PC-9 (cell line): ENCODE measurements around the gene GFER. TPM values are rescaled to one million over a fixed set of nuclear protein-coding genes. Genes with fewer than 3 reads are reported as not detected.

ENCODE experiments used
- BruUV-seq: library from RNA; stranded (reverse); fragments of 400-500 nt; replicated peaks from 2 replicates; lab custom pipeline; 2021; lab: Mats Ljungman, UMichigan
- CTCF ChIA-PET: fragments of 300-600 bp; sonication (Branson Sonifier 250); formaldehyde crosslinking; loops from one replicate; lab custom pipeline; 2022; ENCODE audit warnings: antibody characterized with exemption; lab: Charles Lee
- POLR2A ChIA-PET: fragments of 300-600 bp; sonication (Branson Sonifier 250); formaldehyde crosslinking; loops from one replicate; lab custom pipeline; 2022; ENCODE audit warnings: antibody characterized with exemption; ENCODE audit not compliant: unreplicated experiment; lab: Charles Lee
- DNase-seq, 2 experiments: peaks; one replicate each; pipeline versions ENCODE4 v3.0.0 to v3.0.0-alpha.2; 2015 to 2022; ENCODE audit warnings: mixed read lengths in 1 of 2
- H2AFZ ChIP-seq: fragments of 200-600 bp; sonication (generic); 2 replicates; pipeline ENCODE4 v1.8.1; 2017; ENCODE audit warnings: antibody characterized with exemption
- H3F3A ChIP-seq: fragments of 200-600 bp; sonication (generic); 2 replicates; pipeline ENCODE4 v1.8.1; 2017; ENCODE audit warnings: antibody characterized with exemption, mild to moderate bottlenecking, low read depth; ENCODE audit not compliant: insufficient read depth
- H3K27ac ChIP-seq: fragments of 200-600 bp; sonication (generic); 2 replicates; pipeline ENCODE4 v1.6.1; 2016; ENCODE audit warnings: mixed run types
- H3K27me3 ChIP-seq: fragments of 200-600 bp; sonication (generic); 2 replicates; pipeline ENCODE4 v1.6.1; 2016; ENCODE audit warnings: low read depth, mixed run types; ENCODE audit not compliant: insufficient read depth
- H3K36me3 ChIP-seq: fragments of 200-600 bp; sonication (generic); 2 replicates; pipeline ENCODE4 v1.6.1; 2016; ENCODE audit warnings: low read depth, mixed run types
- H3K4me1 ChIP-seq: fragments of 200-600 bp; sonication (generic); replicated peaks from 2 replicates; pipeline ENCODE4 v1.6.1; 2016; ENCODE audit warnings: mixed run types; ENCODE audit not compliant: insufficient read depth
- H3K4me2 ChIP-seq: fragments of 200-600 bp; sonication (generic); 2 replicates; pipeline ENCODE4 v1.6.1; 2017; ENCODE audit warnings: mixed run types
- H3K4me3 ChIP-seq: fragments of 200-600 bp; sonication (generic); 2 replicates; pipeline ENCODE4 v1.6.1; 2016; ENCODE audit warnings: mixed run types
- H3K79me2 ChIP-seq: fragments of 200-600 bp; sonication (generic); 2 replicates; pipeline ENCODE4 v1.6.1; 2017; ENCODE audit warnings: low read depth, mixed run types
- H3K9me2 ChIP-seq: fragments of 200-600 bp; sonication (generic); 2 replicates; pipeline ENCODE4 v1.8.1; 2017; ENCODE audit warnings: mild to moderate bottlenecking; ENCODE audit not compliant: insufficient read depth
- H3K9me3 ChIP-seq: fragments of 200-600 bp; sonication (generic); 2 replicates; pipeline ENCODE4 v1.8.1; 2016; ENCODE audit warnings: low read depth; ENCODE audit not compliant: insufficient read depth
- H4K20me1 ChIP-seq: fragments of 200-600 bp; sonication (generic); 2 replicates; pipeline ENCODE4 v1.8.1; 2017; ENCODE audit not compliant: insufficient read depth
- CTCF ChIP-seq: fragments of 200-600 bp; sonication (generic); conservative IDR thresholded peaks from 2 replicates; pipeline ENCODE4 v1.6.1; 2017; ENCODE audit warnings: mixed run types, antibody characterized with exemption, mild to moderate bottlenecking, moderate library complexity
- EZH2 ChIP-seq: fragments of 200-600 bp; sonication (generic); IDR thresholded peaks from 2 replicates; pipeline ENCODE4 v1.8.0; 2017; ENCODE audit warnings: antibody characterized with exemption, low read depth
- intact Hi-C: fragments of 100-400 bp; cut with micrococcal nuclease; formaldehyde crosslinking; loops from one replicate; pipeline ENCODE4 v1.10.0; 2022; ENCODE audit not compliant: unreplicated experiment
- total RNA-seq: library from RNA; stranded (reverse); gene quantifications from 2 replicates; pipeline ENCODE4 v1.2.3, GENCODE V29; 2021

The GFER gene
- total RNA-seq, 1 experiment from 2014 or later: 59.7 TPM

GRCh38 chr16:2003231-2003826 lies 19.3 kb downstream of the GFER start:
- no TSS peak for BruUV-seq
- Histone ChIP-seq H3K79me2 (peaks cover 50% of the 10 kb centered on the region), H4K20me1 (peaks cover 46% of the 10 kb centered on the region), H3K9me3 (no peaks in the 10 kb centered on the region), H3K4me2 (no peak overlapping the region), H2AFZ (no peak overlapping the region), H3F3A (peaks cover 7% of the 10 kb centered on the region; the same call in 1 of the 2 replicates), H3K4me3 (no peak overlapping the region), H3K36me3 (0 out of 2 replicates have a peak, but pooled peaks cover 5% of the 10 kb centered on the region), H3K27ac (no peak overlapping the region), H3K9me2 (no peaks in the 10 kb centered on the region), H3K4me1 (peaks cover 12% of the 10 kb centered on the region), H3K27me3 (no peaks in the 10 kb centered on the region)
- DNase-seq: no peak
- POLR2A ChIA-PET: interaction anchor here (0.6 kb wide), 1 partner anchor 137 kb away, joined by 12 read pairs; no protein-coding TSS in a partner anchor
- CTCF ChIA-PET: interaction anchor here (0.5 to 1.4 kb wide), 2 partner anchors 137 to 217 kb away, joined by 3 to 6 read pairs; no protein-coding TSS in a partner anchor
- intact Hi-C loops: loop anchor here (10.0 kb wide), 1 partner anchor 251 kb away; the partner anchor contains the start of gene ECI1
- TF ChIP-seq CTCF: no peak
- TF ChIP-seq EZH2: no peak

GRCh38 chr16:2003827-2004641 lies 20.0 kb downstream of the GFER start:
- Histone ChIP-seq H3K79me2 (peaks cover 57% of the 10 kb centered on the region), H3K4me2 (no peak overlapping the region), H3K9me2 (no peaks in the 10 kb centered on the region), H4K20me1 (peaks cover 52% of the 10 kb centered on the region), H2AFZ (no peak overlapping the region), H3K9me3 (no peaks in the 10 kb centered on the region), H3K27me3 (no peaks in the 10 kb centered on the region), H3F3A (peaks cover 14% of the 10 kb centered on the region; the same call in 1 of the 2 replicates), H3K4me1 (peaks cover 13% of the 10 kb centered on the region), H3K27ac (no peak overlapping the region), H3K4me3 (no peak overlapping the region), H3K36me3 (0 out of 2 replicates have a peak, but pooled peaks cover 5% of the 10 kb centered on the region)
- POLR2A ChIA-PET: interaction anchor here (0.6 kb wide), 2 partner anchors 136 to 151 kb away, joined by 4 to 12 read pairs; partner anchors contain the start of gene TRAF7
- CTCF ChIA-PET: interaction anchor here (0.6 to 1.4 kb wide), 3 partner anchors 103 to 151 kb away, joined by 3 to 9 read pairs (median 4); partner anchors contain the start of gene TRAF7
- DNase-seq: peak; percentile 56 to 82
- no TSS peak for BruUV-seq
- intact Hi-C loops: loop anchor here (10.0 kb wide), 1 partner anchor 251 kb away; the partner anchor contains the start of gene ECI1
- TF ChIP-seq CTCF (peak; percentile 85), EZH2 (no peak)

GRCh38 chr16:2004795-2005517 lies 21.0 kb downstream of the GFER start:
- peaks cover 13% of the 10 kb centered on the region for H3K4me1 ChIP-seq
- no peak overlapping the region for H3K27ac ChIP-seq
- H3K4me3 ChIP-seq: no peak overlapping the region
- H3K9me3 ChIP-seq: no peaks in the 10 kb centered on the region
- BruUV-seq: no TSS peak
- DNase-seq: no peak
- H3K4me2 ChIP-seq: no peak overlapping the region
- peaks cover 14% of the 10 kb centered on the region; the same call in 1 of the 2 replicates for H3F3A ChIP-seq
- intact Hi-C loops: loop anchor here (10.0 kb wide), 1 partner anchor 250 kb away; the partner anchor contains the start of gene ECI1
- POLR2A ChIA-PET: no interaction called here
- H4K20me1 ChIP-seq: peaks cover 51% of the 10 kb centered on the region
- H3K79me2 ChIP-seq: peaks cover 63% of the 10 kb centered on the region
- TF ChIP-seq EZH2 (no peak), CTCF (no peak)
- no peaks in the 10 kb centered on the region for H3K27me3 ChIP-seq
- 0 out of 2 replicates have a peak, but pooled peaks cover 5% of the 10 kb centered on the region for H3K36me3 ChIP-seq
- CTCF ChIA-PET: interaction anchor here (0.5 to 1.4 kb wide), 3 partner anchors 136 to 245 kb away, joined by 3 to 11 read pairs (median 4); partner anchors contain the start of gene TRAF7
- no peaks in the 10 kb centered on the region for H3K9me2 ChIP-seq
- H2AFZ ChIP-seq: no peak overlapping the region
